Bronchial epithelial cell (primary cell): ENCODE data around the gene KISS1. TPM values are rescaled to one million over a fixed set of nuclear protein-coding genes. Genes with fewer than 3 reads are reported as not detected.

Experiments
- DNase-seq: peaks from one replicate; pipeline ENCODE4 v3.0.0-alpha.2; 2010; ENCODE audit warnings: low read depth
- FAIRE-seq: peaks from 2 replicates; lab custom pipeline; 2011; peaks lifted over from hg19 to GRCh38; lab: Jason Lieb, UNC
- H3K27me3 ChIP-seq: 2 replicates; pipeline ENCODE4 v1.5.1; 2011; ENCODE audit warnings: low read length; ENCODE audit not compliant: control insufficient read depth, insufficient read depth
- H3K36me3 ChIP-seq: 2 replicates; pipeline ENCODE4 v1.5.1; 2011; ENCODE audit warnings: low read length; ENCODE audit not compliant: control insufficient read depth, insufficient read depth
- H3K4me3 ChIP-seq: 2 replicates; pipeline ENCODE4 v1.5.1; 2011; ENCODE audit warnings: mild to moderate bottlenecking, low read depth, low read length, control low read depth
- CTCF ChIP-seq: IDR thresholded peaks from 2 replicates; pipeline ENCODE4 v1.5.1; 2011; ENCODE audit warnings: mild to moderate bottlenecking, moderate library complexity, low read length, control low read depth, inconsistent platforms; ENCODE audit not compliant: insufficient read depth, severe bottlenecking
- total RNA-seq: library from RNA; depleted of rRNA; stranded (reverse); fragments of >200 nt; gene quantifications from 2 replicates; pipeline ENCODE4 v1.2.1, GENCODE V29; 2014

The KISS1 gene
- total RNA-seq, 1 donor from 2014 or later: not detected

GRCh38 chr1:204216236-204216635 lies 19.9 kb upstream of the KISS1 start:
- FAIRE-seq: no peak
- H3K36me3 ChIP-seq: no peaks in the 10 kb centered on the region
- no peaks in the 10 kb centered on the region for H3K27me3 ChIP-seq
- no peak overlapping the region for H3K4me3 ChIP-seq
- no peak for DNase-seq
- no peak for TF ChIP-seq CTCF

GRCh38 chr1:204213668-204214662 lies 17.7 kb upstream of the KISS1 start, which contains the start of gene GOLT1A:
Gene GOLT1A, minus strand, starts transcription at chr1:204213988. Its CDS starts 82 bp downstream, at chr1:204213906.
- FAIRE-seq (no peak), DNase-seq (peak; percentile 74)
- Histone ChIP-seq H3K36me3 (no peaks in the 10 kb centered on the region), H3K4me3 (peak within 1 kb of the TSS; percentile 13), H3K27me3 (no peaks in the 10 kb centered on the region)
- peak; percentile 73 for TF ChIP-seq CTCF

GRCh38 chr1:204212715-204213114 lies 16.4 kb upstream of the KISS1 start:
- no peak for TF ChIP-seq CTCF

GRCh38 chr1:204211046-204211445 lies 14.8 kb upstream of the KISS1 start:
- no peak overlapping the region for H3K4me3 ChIP-seq
- no peaks in the 10 kb centered on the region for H3K27me3 ChIP-seq
- no peak for FAIRE-seq
- no peaks in the 10 kb centered on the region for H3K36me3 ChIP-seq
- no peak for TF ChIP-seq CTCF
- DNase-seq: no peak

More at GRCh38 chr1:204212715-204213114, 16.4 kb upstream of the KISS1 start:
- Histone ChIP-seq H3K27me3 (no peaks in the 10 kb centered on the region), H3K36me3 (no peaks in the 10 kb centered on the region), H3K4me3 (no peak overlapping the region)
- FAIRE-seq (no peak), DNase-seq (no peak)

GRCh38 chr1:204207136-204207616 lies 10.9 kb upstream of the KISS1 start:
- FAIRE-seq (no peak), DNase-seq (no peak)
- TF ChIP-seq CTCF: peak; percentile 93
- no peaks in the 10 kb centered on the region for H3K36me3 ChIP-seq
- no peaks in the 10 kb centered on the region for H3K27me3 ChIP-seq
- H3K4me3 ChIP-seq: no peak overlapping the region
